Measurements from ENCODE around the gene CKAP4.

DNA sequence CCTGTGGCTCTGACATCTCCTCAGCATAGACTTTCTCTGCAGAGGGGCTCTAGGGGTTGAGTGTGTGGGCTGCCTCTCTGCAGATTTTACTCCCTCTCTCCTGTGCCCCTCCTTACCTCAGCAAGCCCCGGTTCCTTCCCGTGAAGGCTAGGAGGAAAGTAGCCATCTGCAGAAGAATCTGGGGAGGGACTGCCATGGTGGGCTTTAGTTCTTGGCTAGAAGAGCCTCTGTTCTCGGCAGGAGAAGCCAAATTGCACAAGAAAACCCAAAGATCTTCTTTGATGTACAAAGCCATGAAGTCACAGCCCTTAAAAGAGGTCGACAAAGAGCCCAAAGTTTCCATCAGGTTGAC, 23.5 kb downstream of the CKAP4 start:
- TF ChIP-seq, protein P1, sequence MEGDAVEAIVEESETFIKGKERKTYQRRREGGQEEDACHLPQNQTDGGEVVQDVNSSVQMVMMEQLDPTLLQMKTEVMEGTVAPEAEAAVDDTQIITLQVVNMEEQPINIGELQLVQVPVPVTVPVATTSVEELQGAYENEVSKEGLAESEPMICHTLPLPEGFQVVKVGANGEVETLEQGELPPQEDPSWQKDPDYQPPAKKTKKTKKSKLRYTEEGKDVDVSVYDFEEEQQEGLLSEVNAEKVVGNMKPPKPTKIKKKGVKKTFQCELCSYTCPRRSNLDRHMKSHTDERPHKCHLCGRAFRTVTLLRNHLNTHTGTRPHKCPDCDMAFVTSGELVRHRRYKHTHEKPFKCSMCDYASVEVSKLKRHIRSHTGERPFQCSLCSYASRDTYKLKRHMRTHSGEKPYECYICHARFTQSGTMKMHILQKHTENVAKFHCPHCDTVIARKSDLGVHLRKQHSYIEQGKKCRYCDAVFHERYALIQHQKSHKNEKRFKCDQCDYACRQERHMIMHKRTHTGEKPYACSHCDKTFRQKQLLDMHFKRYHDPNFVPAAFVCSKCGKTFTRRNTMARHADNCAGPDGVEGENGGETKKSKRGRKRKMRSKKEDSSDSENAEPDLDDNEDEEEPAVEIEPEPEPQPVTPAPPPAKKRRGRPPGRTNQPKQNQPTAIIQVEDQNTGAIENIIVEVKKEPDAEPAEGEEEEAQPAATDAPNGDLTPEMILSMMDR (IDR thresholded peaks at IDR 0.05), result peak in 1 of 7 experiments; percentile 38
- no peak for TF ChIP-seq POLR2A (IDR thresholded peaks at IDR 0.05)
- no peak for TF ChIP-seq POLR2AphosphoS5 (IDR thresholded peaks at IDR 0.05)

Measured in stomach (tissue), 4 donors.